NCI-H2227 (cell line): ENCODE measurements around the gene DOK6.

Experiments
- DNase-seq: peaks from one replicate; lab custom pipeline; 2025; ENCODE audit not compliant: unreplicated experiment; lab: John Stamatoyannopoulos, UW

The DOK6 gene

GRCh38 chr18:69432847-69433246 is 32.2 kb downstream of the DOK6 start:
- DNase-seq = no peak

- DNase-seq = no peak
These were observed 34.3 kb downstream of the DOK6 start for GRCh38 chr18:69435000-69435399.

GRCh38 chr18:69444221-69444620 is 43.5 kb downstream of the DOK6 start:
- no peak for DNase-seq

- DNase-seq = no peak
These were observed 47.2 kb downstream of the DOK6 start for GRCh38 chr18:69447886-69448285.

GRCh38 chr18:69455125-69455524 is 54.4 kb downstream of the DOK6 start:
- no peak for DNase-seq

- no peak for DNase-seq
These were observed 68.8 kb downstream of the DOK6 start for GRCh38 chr18:69469444-69469919.

- DNase-seq = no peak
These were observed 79.8 kb downstream of the DOK6 start for GRCh38 chr18:69480460-69480859.

- DNase-seq = no peak
These were observed 82.9 kb downstream of the DOK6 start for GRCh38 chr18:69483574-69483973.

- no peak for DNase-seq
These were observed 84.2 kb downstream of the DOK6 start for GRCh38 chr18:69484699-69485396.

- no peak for DNase-seq
These were observed 87.1 kb downstream of the DOK6 start for GRCh38 chr18:69487488-69488394.

- DNase-seq = no peak
These were observed 89.4 kb downstream of the DOK6 start for GRCh38 chr18:69490072-69490471.

GRCh38 chr18:69490813-69491212 is 90.1 kb downstream of the DOK6 start:
- no peak for DNase-seq

- DNase-seq = no peak
These were observed 90.9 kb downstream of the DOK6 start for GRCh38 chr18:69491576-69491975.

- no peak for DNase-seq
These were observed 92.2 kb downstream of the DOK6 start for GRCh38 chr18:69492861-69493260.

- DNase-seq = no peak
These were observed 94.2 kb downstream of the DOK6 start for GRCh38 chr18:69494841-69495240.

- DNase-seq = no peak
These were observed 94.7 kb downstream of the DOK6 start for GRCh38 chr18:69495338-69495737.

GRCh38 chr18:69495841-69496533 is 95.3 kb downstream of the DOK6 start:
- DNase-seq = no peak

- DNase-seq = no peak
These were observed 118.3 kb downstream of the DOK6 start for GRCh38 chr18:69518989-69519388.

- DNase-seq = no peak
These were observed 122.9 kb downstream of the DOK6 start for GRCh38 chr18:69523582-69523981.

GRCh38 chr18:69528435-69528834 is 127.7 kb downstream of the DOK6 start:
- DNase-seq = no peak

- no peak for DNase-seq
These were observed 128.5 kb downstream of the DOK6 start for GRCh38 chr18:69529151-69529550.

GRCh38 chr18:69531973-69532372 is 131.3 kb downstream of the DOK6 start:
- no peak for DNase-seq
